ENCODE measurements around the gene KCNQ1. TPM values are rescaled to one million over a fixed set of nuclear protein-coding genes. Genes with fewer than 3 reads are reported as not detected.

The KCNQ1 gene
- total and polyA plus RNA-seq, 2 of the 13 experiments (the other 11 are each of a cell fraction or from before 2014, with no cell fraction given): 0.02 to 0.08 TPM

DNA sequence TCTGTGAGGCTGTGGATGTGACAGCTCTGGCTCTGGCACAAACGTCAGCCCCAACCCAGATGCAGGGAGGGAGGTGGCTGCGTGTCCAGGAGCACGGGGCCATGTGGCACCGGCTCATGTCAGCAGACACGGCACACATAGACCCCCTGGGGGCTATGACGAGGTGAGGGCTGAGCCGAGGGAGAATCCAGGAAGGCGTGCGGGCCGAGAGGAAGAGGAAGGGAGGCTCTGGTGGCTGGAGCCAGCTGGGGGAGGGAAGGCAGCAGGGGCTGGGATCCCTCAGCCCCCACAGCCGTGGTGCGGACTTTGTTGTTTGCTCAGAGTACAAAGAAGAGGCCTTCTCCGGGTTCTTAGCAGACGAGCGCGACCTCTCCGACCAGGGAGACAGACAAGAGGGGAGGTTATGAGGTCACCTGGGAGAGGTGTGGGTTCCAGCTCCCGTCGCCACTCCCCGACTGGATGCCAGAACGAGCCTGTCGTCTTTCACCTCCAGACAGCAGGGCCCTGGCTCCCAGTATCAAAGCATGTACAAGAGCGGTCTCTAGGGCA, 394.7 kb downstream of the KCNQ1 start (continued):
- TF ChIP-seq ZNF329 (CRISPR knock-in tag; IDR thresholded peaks at IDR 0.05; ENCODE audit: low read depth): no peak
- TF ChIP-seq CREM (IDR thresholded peaks at IDR 0.05): no peak
- TF ChIP-seq CREM (CRISPR knock-in tag; IDR thresholded peaks at IDR 0.05): no peak
- TF ChIP-seq, protein P1, sequence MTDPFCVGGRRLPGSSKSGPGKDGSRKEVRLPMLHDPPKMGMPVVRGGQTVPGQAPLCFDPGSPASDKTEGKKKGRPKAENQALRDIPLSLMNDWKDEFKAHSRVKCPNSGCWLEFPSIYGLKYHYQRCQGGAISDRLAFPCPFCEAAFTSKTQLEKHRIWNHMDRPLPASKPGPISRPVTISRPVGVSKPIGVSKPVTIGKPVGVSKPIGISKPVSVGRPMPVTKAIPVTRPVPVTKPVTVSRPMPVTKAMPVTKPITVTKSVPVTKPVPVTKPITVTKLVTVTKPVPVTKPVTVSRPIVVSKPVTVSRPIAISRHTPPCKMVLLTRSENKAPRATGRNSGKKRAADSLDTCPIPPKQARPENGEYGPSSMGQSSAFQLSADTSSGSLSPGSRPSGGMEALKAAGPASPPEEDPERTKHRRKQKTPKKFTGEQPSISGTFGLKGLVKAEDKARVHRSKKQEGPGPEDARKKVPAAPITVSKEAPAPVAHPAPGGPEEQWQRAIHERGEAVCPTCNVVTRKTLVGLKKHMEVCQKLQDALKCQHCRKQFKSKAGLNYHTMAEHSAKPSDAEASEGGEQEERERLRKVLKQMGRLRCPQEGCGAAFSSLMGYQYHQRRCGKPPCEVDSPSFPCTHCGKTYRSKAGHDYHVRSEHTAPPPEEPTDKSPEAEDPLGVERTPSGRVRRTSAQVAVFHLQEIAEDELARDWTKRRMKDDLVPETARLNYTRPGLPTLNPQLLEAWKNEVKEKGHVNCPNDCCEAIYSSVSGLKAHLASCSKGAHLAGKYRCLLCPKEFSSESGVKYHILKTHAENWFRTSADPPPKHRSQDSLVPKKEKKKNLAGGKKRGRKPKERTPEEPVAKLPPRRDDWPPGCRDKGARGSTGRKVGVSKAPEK (CRISPR knock-in tag; IDR thresholded peaks at IDR 0.05; ENCODE audit: borderline replicate concordance): no peak
- TF ChIP-seq, protein P2, sequence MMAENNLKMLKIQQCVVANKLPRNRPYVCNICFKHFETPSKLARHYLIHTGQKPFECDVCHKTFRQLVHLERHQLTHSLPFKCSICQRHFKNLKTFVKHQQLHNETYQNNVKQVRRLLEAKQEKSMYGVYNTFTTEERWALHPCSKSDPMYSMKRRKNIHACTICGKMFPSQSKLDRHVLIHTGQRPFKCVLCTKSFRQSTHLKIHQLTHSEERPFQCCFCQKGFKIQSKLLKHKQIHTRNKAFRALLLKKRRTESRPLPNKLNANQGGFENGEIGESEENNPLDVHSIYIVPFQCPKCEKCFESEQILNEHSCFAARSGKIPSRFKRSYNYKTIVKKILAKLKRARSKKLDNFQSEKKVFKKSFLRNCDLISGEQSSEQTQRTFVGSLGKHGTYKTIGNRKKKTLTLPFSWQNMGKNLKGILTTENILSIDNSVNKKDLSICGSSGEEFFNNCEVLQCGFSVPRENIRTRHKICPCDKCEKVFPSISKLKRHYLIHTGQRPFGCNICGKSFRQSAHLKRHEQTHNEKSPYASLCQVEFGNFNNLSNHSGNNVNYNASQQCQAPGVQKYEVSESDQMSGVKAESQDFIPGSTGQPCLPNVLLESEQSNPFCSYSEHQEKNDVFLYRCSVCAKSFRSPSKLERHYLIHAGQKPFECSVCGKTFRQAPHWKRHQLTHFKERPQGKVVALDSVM (CRISPR knock-in tag; IDR thresholded peaks at IDR 0.05): no peak
- TF ChIP-seq NFIB (CRISPR knock-in tag; IDR thresholded peaks at IDR 0.05; ENCODE audit: borderline replicate concordance): no peak
- TF ChIP-seq, protein P3, sequence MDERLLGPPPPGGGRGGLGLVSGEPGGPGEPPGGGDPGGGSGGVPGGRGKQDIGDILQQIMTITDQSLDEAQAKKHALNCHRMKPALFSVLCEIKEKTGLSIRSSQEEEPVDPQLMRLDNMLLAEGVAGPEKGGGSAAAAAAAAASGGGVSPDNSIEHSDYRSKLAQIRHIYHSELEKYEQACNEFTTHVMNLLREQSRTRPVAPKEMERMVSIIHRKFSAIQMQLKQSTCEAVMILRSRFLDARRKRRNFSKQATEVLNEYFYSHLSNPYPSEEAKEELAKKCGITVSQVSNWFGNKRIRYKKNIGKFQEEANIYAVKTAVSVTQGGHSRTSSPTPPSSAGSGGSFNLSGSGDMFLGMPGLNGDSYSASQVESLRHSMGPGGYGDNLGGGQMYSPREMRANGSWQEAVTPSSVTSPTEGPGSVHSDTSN (CRISPR knock-in tag; IDR thresholded peaks at IDR 0.05): no peak
- 0 out of 2 replicates have a peak, but pooled peaks have one; percentile 19 for TF ChIP-seq ZFP41 (CRISPR knock-in tag; IDR thresholded peaks at IDR 0.05; ENCODE audit: borderline replicate concordance)
- TF ChIP-seq WIZ (CRISPR knock-in tag; IDR thresholded peaks at IDR 0.05): no peak
- no peak for TF ChIP-seq CBX2 (IDR thresholded peaks at IDR 0.05; ENCODE audit: low read depth, low read length)
- no peak for TF ChIP-seq CBX2 (CRISPR knock-in tag; IDR thresholded peaks at IDR 0.05; ENCODE audit: low read depth)
- TF ChIP-seq CHD2 (IDR thresholded peaks at IDR 0.05; ENCODE audit: low read depth, low read length): no peak
- TF ChIP-seq MLLT10 (CRISPR knock-in tag; IDR thresholded peaks at IDR 0.05): no peak
- peak; percentile 29 for TF ChIP-seq SKI (IDR thresholded peaks at IDR 0.05; ENCODE audit: partially characterized antibody)
- TF ChIP-seq, protein P4, sequence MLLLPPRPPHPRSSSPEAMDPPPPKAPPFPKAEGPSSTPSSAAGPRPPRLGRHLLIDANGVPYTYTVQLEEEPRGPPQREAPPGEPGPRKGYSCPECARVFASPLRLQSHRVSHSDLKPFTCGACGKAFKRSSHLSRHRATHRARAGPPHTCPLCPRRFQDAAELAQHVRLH (CRISPR knock-in tag; IDR thresholded peaks at IDR 0.05; ENCODE audit: borderline replicate concordance, low read depth): no peak
- no peak for TF ChIP-seq IKZF1 (IDR thresholded peaks at IDR 0.05)
- peak; percentile 29; the same call in 1 of the 2 replicates for TF ChIP-seq TCF7 (IDR thresholded peaks at IDR 0.05; ENCODE audit: low read depth)
- TF ChIP-seq ZNF383 (CRISPR knock-in tag; IDR thresholded peaks at IDR 0.05; ENCODE audit: borderline replicate concordance): no peak
- TF ChIP-seq TCF12 (IDR thresholded peaks at IDR 0.05): no peak
- TF ChIP-seq TCF12 (CRISPR knock-in tag; IDR thresholded peaks at IDR 0.05): no peak
- no peak for TF ChIP-seq ZFP62 (CRISPR knock-in tag; IDR thresholded peaks at IDR 0.05)
- no peak for TF ChIP-seq JUNB (CRISPR knock-in tag; IDR thresholded peaks at IDR 0.05; ENCODE audit: borderline replicate concordance)
- TF ChIP-seq, protein P5, sequence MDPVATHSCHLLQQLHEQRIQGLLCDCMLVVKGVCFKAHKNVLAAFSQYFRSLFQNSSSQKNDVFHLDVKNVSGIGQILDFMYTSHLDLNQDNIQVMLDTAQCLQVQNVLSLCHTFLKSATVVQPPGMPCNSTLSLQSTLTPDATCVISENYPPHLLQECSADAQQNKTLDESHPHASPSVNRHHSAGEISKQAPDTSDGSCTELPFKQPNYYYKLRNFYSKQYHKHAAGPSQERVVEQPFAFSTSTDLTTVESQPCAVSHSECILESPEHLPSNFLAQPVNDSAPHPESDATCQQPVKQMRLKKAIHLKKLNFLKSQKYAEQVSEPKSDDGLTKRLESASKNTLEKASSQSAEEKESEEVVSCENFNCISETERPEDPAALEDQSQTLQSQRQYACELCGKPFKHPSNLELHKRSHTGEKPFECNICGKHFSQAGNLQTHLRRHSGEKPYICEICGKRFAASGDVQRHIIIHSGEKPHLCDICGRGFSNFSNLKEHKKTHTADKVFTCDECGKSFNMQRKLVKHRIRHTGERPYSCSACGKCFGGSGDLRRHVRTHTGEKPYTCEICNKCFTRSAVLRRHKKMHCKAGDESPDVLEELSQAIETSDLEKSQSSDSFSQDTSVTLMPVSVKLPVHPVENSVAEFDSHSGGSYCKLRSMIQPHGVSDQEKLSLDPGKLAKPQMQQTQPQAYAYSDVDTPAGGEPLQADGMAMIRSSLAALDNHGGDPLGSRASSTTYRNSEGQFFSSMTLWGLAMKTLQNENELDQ (CRISPR knock-in tag; IDR thresholded peaks at IDR 0.05; ENCODE audit: borderline replicate concordance): no peak

Measured in HepG2 (cell line).